ENCODE measurements around the gene LUC7L2. TPM values are rescaled to one million over a fixed set of nuclear protein-coding genes. Genes with fewer than 3 reads are reported as not detected.

Gene LUC7L2
- total and polyA plus RNA-seq, 9 of the 15 experiments (the other 6 are each of a cell fraction or from before 2014, with no cell fraction given), result 56.1 to 207 (median 141) TPM

- 0 out of 2 replicates have a peak, but pooled peaks have one; percentile 6 for TF ChIP-seq SMARCC2 (IDR thresholded peaks at IDR 0.05; ENCODE audit: low read depth)
- no peak for TF ChIP-seq ZNF133 (CRISPR knock-in tag; IDR thresholded peaks at IDR 0.05)
- no peak for TF ChIP-seq ELK1 (CRISPR knock-in tag; IDR thresholded peaks at IDR 0.05)
- TF ChIP-seq ZNF609 (CRISPR knock-in tag; IDR thresholded peaks at IDR 0.05; ENCODE audit: borderline replicate concordance), result 0 out of 2 replicates have a peak, but pooled peaks have one; percentile 29
- TF ChIP-seq ZNF583 (CRISPR knock-in tag; IDR thresholded peaks at IDR 0.05), result peak; percentile 53; the same call in 1 of the 2 replicates
- no peak for TF ChIP-seq ZNF57 (CRISPR knock-in tag; IDR thresholded peaks at IDR 0.05)
- no peak for TF ChIP-seq CREB1 (IDR thresholded peaks at IDR 0.05)
- TF ChIP-seq CREB1 (CRISPR knock-in tag; IDR thresholded peaks at IDR 0.05), result no peak
- TF ChIP-seq PRPF4 (IDR thresholded peaks at IDR 0.05; ENCODE audit: insufficient read depth, low read depth, low read length, poor library complexity, severe bottlenecking), result no peak
- TF ChIP-seq ZNF551 (CRISPR knock-in tag; IDR thresholded peaks at IDR 0.05), result no peak
- TF ChIP-seq RBM25 (IDR thresholded peaks at IDR 0.05; ENCODE audit: low read depth, low read length, severe bottlenecking), result no peak
- 0 out of 2 replicates have a peak, but pooled peaks have one; percentile 46 for TF ChIP-seq ELF4 (CRISPR knock-in tag; IDR thresholded peaks at IDR 0.05)
- no peak for TF ChIP-seq ILF3 (IDR thresholded peaks at IDR 0.05; ENCODE audit: borderline replicate concordance)
- TF ChIP-seq IFI16 (CRISPR knock-in tag; IDR thresholded peaks at IDR 0.05), result no peak
- TF ChIP-seq HEY1 (CRISPR knock-in tag; IDR thresholded peaks at IDR 0.05; ENCODE audit: borderline replicate concordance), result 0 out of 2 replicates have a peak, but pooled peaks have one; percentile 33
- TF ChIP-seq HMG20A (CRISPR knock-in tag; conservative IDR thresholded peaks at IDR 0.05), result no peak
- no peak for TF ChIP-seq C11orf30 (IDR thresholded peaks at IDR 0.05; ENCODE audit: low read depth)
- TF ChIP-seq TEAD4 (IDR thresholded peaks at IDR 0.05; ENCODE audit: low read length), result peak; percentile 42; the same call in 1 of the 2 replicates
- TF ChIP-seq TEAD4 (CRISPR knock-in tag; IDR thresholded peaks at IDR 0.05; ENCODE audit: borderline replicate concordance), result no peak
- peak; percentile 2; the same call in 1 of the 2 replicates for TF ChIP-seq ZNF766 (CRISPR knock-in tag; conservative IDR thresholded peaks at IDR 0.05)
- TF ChIP-seq HNRNPUL1 (IDR thresholded peaks at IDR 0.05; ENCODE audit: low read length), result peak; percentile 19; the same call in 1 of the 2 replicates
- TF ChIP-seq RBBP5 (IDR thresholded peaks at IDR 0.05; ENCODE audit: borderline replicate concordance, insufficient read depth, low read length, poor library complexity, severe bottlenecking), result no peak
- TF ChIP-seq ETV6 (IDR thresholded peaks at IDR 0.05; ENCODE audit: borderline replicate concordance in 1 of 2, low read depth in 2 of 2, low read length in 1 of 2), result no peak
- no peak; the same call in 1 of the 2 replicates for TF ChIP-seq ETV6 (CRISPR knock-in tag; IDR thresholded peaks at IDR 0.05; ENCODE audit: borderline replicate concordance)
Measured at GRCh38 chr7:139341776-139342226, 17.9 kb upstream of the LUC7L2 start (continued).
